Measurements from ENCODE around the gene CCT6A.
"Not testable (repeated sequence)": the region's sequence is repeated elsewhere in the genome, so short reads cannot be mapped to it uniquely, and the experiment has no call there.

DNA sequence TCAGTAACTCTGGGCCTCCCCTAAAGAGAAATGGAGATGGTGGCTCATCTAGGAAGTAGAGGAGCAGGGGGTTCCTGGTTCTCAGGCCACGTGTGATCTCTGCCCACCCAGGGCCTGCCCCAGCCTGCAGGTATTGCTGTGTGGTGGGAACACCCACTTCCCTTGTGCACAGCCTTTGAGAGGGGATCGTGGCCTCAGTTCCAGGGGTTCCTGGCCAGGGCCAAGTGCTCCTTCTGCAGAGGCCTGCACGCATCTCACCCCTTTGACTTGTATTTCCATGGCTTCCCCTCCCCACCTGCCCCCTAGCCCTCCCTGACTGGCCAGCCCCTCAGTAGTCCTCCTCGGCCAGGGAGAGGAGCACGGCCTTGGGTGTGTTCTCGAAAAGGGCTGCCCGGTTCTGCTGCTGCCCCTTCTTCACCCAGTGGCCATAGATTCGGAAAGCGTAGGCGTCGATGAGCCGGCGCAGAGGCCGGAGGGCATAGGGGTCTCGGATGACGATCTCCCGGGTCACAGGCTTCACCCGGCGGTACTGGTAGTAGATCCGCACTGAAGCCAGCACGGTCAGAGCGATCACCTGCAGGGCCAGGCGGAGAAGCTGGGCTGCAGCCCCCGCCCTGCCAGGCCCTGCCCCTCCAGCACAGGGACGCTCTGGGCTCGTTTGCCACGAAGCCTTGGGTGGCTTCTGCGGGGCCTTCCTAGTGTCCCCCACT is 29.3 kb downstream of the CCT6A start:
- TF ChIP-seq, protein P1, sequence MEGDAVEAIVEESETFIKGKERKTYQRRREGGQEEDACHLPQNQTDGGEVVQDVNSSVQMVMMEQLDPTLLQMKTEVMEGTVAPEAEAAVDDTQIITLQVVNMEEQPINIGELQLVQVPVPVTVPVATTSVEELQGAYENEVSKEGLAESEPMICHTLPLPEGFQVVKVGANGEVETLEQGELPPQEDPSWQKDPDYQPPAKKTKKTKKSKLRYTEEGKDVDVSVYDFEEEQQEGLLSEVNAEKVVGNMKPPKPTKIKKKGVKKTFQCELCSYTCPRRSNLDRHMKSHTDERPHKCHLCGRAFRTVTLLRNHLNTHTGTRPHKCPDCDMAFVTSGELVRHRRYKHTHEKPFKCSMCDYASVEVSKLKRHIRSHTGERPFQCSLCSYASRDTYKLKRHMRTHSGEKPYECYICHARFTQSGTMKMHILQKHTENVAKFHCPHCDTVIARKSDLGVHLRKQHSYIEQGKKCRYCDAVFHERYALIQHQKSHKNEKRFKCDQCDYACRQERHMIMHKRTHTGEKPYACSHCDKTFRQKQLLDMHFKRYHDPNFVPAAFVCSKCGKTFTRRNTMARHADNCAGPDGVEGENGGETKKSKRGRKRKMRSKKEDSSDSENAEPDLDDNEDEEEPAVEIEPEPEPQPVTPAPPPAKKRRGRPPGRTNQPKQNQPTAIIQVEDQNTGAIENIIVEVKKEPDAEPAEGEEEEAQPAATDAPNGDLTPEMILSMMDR (IDR thresholded peaks at IDR 0.05), result not testable (repeated sequence)
- not testable (repeated sequence) for TF ChIP-seq POLR2A (IDR thresholded peaks at IDR 0.05)

All from thyroid gland (tissue), 4 donors.